A549 (cell line): ENCODE results near the gene C1orf174. TPM values are rescaled to one million over a fixed set of nuclear protein-coding genes. Genes with fewer than 3 reads are reported as not detected.

Experiments used
- ATAC-seq, 2 experiments: fragments of 200-7000 bp in 1 of 2; fragments of >200 bp in 1 of 2; cut with Nextera tagmentation in 1 of 2; cut with Tn5 transposase in 1 of 2; 3 replicates each; pipeline versions ENCODE4 v1.8.0 to v1.9.1; 2018 to 2020; ENCODE audit warnings: mild to moderate bottlenecking in 1 of 2, moderate library complexity in 1 of 2
- CTCF ChIA-PET: fragments of 300-600 bp; sonication (Branson Sonifier 250); formaldehyde crosslinking; extraction: SDS; loops from one replicate; lab custom pipeline; 2021; ENCODE audit warnings: antibody characterized with exemption, inconsistent platforms; lab: Yijun Ruan, JAX
- POLR2A ChIA-PET: fragments of 350-600 bp; formaldehyde crosslinking; extraction: SDS; loops from one replicate; lab custom pipeline; 2021; ENCODE audit warnings: antibody characterized with exemption, inconsistent platforms; lab: Yijun Ruan, JAX
- DNase-seq, 2 experiments: peaks; one replicate each; pipeline versions ENCODE4 v3.0.0 to v3.0.0-alpha.2; 2011 to 2016; ENCODE audit warnings: low read depth in 1 of 2, low spot score in 1 of 2
- FAIRE-seq: peaks from 2 replicates; lab custom pipeline; 2011; peaks lifted over from hg19 to GRCh38; lab: Jason Lieb, UNC
- H3K27ac ChIP-seq, 2 experiments: fragments of >200 bp; sonication (Bioruptor Twin); formaldehyde crosslinking; 3 replicates each; pipeline ENCODE4 v1.5.1; 2016 to 2017
- H3K4me1 ChIP-seq: fragments of >200 bp; sonication (Bioruptor Twin); formaldehyde crosslinking; 3 replicates; pipeline ENCODE4 v1.6.1; 2016
- H3K4me2 ChIP-seq: fragments of >200 bp; sonication (Bioruptor Twin); formaldehyde crosslinking; 3 replicates; pipeline ENCODE4 v1.6.1; 2016
- H3K4me3 ChIP-seq: fragments of >200 bp; sonication (Bioruptor Twin); formaldehyde crosslinking; 3 replicates; pipeline ENCODE4 v1.5.1; 2016
- H3K9me3 ChIP-seq: fragments of >200 bp; sonication (Bioruptor Twin); formaldehyde crosslinking; 3 replicates; pipeline ENCODE4 v1.6.1; 2016
- CBX2 ChIP-seq: fragments of 200-600 bp; sonication (generic); IDR thresholded peaks from 2 replicates; pipeline ENCODE4 v1.6.1; 2016; ENCODE audit warnings: low read depth, mild to moderate bottlenecking, borderline replicate concordance
- CEBPB ChIP-seq, 2 experiments: fragments of >200 bp in 1 of 2; sonication (Bioruptor Twin) in 1 of 2; formaldehyde crosslinking in 1 of 2; IDR thresholded peaks; 2 replicates each; pipeline ENCODE4 v1.6.1; 2012 to 2016
- EHF ChIP-seq: fragments of 250-450 bp; sonication (Bioruptor Pico); IDR thresholded peaks from 2 replicates; pipeline ENCODE4 v1.5.0; 2020; ENCODE audit warnings: mild to moderate bottlenecking
- EP300 ChIP-seq, 2 experiments: fragments of >200 bp; sonication (Bioruptor Twin); formaldehyde crosslinking; IDR thresholded peaks; 2 replicates in 1 of 2; 3 replicates in 1 of 2; pipeline ENCODE4 v1.6.1; 2016 to 2017
- ESRRA ChIP-seq: fragments of 150-350 bp; IDR thresholded peaks from 2 replicates; pipeline ENCODE4 v1.6.1; 2014; ENCODE audit warnings: mild to moderate bottlenecking, low read length, borderline replicate concordance
- HES2 ChIP-seq: fragments of >200 bp; sonication (Bioruptor Twin); formaldehyde crosslinking; IDR thresholded peaks from 2 replicates; pipeline ENCODE4 v1.6.1; 2016
- HOXA7 ChIP-seq: fragments of 250-450 bp; sonication (Bioruptor Pico); IDR thresholded peaks from 2 replicates; pipeline ENCODE4 v1.5.0; 2020; ENCODE audit warnings: mild to moderate bottlenecking, moderate library complexity
- HOXB5 ChIP-seq: fragments of 250-450 bp; sonication (Bioruptor Pico); IDR thresholded peaks from 2 replicates; pipeline ENCODE4 v1.5.0; 2020; ENCODE audit warnings: mild to moderate bottlenecking, moderate library complexity
- JUNB ChIP-seq: fragments of >200 bp; sonication (Bioruptor Twin); formaldehyde crosslinking; IDR thresholded peaks from 2 replicates; pipeline ENCODE4 v1.6.1; 2016
- KDM5A ChIP-seq: fragments of 200-600 bp; sonication (generic); IDR thresholded peaks from 2 replicates; pipeline ENCODE4 v1.6.1; 2016; ENCODE audit warnings: antibody characterized with exemption, mild to moderate bottlenecking
- POLR2A ChIP-seq: IDR thresholded peaks from 2 replicates; pipeline ENCODE4 v1.6.1; 2012; ENCODE audit warnings: mild to moderate bottlenecking, low read length
- RCOR1 ChIP-seq: fragments of 150-350 bp; IDR thresholded peaks from 2 replicates; pipeline ENCODE4 v1.6.1; 2014; ENCODE audit warnings: antibody characterized with exemption, low read length, low read depth
- TP53 ChIP-seq: fragments of 250-450 bp; sonication (Bioruptor Pico); IDR thresholded peaks from 2 replicates; pipeline ENCODE4 v1.5.0; 2021; ENCODE audit warnings: mild to moderate bottlenecking, moderate library complexity
- WGBS: methylation state at CpG from one replicate; pipeline ENCODE4 v1.1.6; 2017; ENCODE audit errors: missing lambda C conversion rate; 5-methylcytosine and 5-hydroxymethylcytosine counted together
- polyA plus RNA-seq, 4 experiments: library from polyadenylated mRNA; depleted of rRNA in 3 of 4; stranded (reverse); fragments of >200 nt; fragmentation: RNase III in 1 of 4; extraction: RNeasy Plus Mini Kit Qiagen cat#74134 plus additional on column Dnase treatment in 1 of 4; gene quantifications; 2 replicates in 3 of 4; 3 replicates in 1 of 4; pipeline ENCODE4 v1.2.3, GENCODE V29; 2011 to 2017
- TF ChIP-seq, protein P1 (sequence below): fragments of 200-600 bp; sonication (generic); IDR thresholded peaks from 2 replicates; pipeline ENCODE4 v1.6.1; 2016; ENCODE audit warnings: antibody characterized with exemption, mild to moderate bottlenecking, moderate library complexity

The C1orf174 gene
- polyA plus RNA-seq, 2 of the 4 experiments (the other 2 are of a cell fraction) = 23.9 to 29.7 TPM

DNA sequence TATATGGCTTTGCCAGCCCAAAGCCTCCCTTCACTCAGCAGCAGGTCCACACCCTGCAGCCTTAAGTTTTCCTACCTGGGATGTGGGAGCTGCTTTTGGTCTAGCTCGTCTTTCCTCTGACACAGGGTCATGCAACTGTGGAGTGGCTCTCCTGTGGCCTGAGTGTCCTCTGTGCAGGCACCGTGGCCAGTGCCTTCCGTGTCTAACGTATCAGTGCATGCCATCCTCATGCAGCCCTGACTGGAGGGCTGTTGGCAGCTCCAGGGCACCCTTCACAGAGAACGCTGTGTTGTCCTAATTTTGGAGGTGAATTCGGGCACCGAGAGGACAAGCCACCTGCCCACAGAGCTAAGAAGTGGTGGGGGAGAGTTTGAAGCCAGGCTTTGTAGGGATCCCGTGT, 25.7 kb upstream of the C1orf174 start:
- no peaks in the 10 kb centered on the region; the same call in 2 of the 3 replicates for H3K9me3 ChIP-seq
- ChIA-PET POLR2A (no interaction called here), CTCF (interaction anchor here (0.7 kb wide), 1 partner anchor 14 kb away, joined by 3 read pairs; no protein-coding TSS in a partner anchor)
- H3K27ac ChIP-seq = no peak overlapping the region; a peak in 2 of 6 replicates
- no peak overlapping the region for H3K4me2 ChIP-seq
- 14% methylated on average over 4 of the region's 8 CpGs for WGBS
- H3K4me3 ChIP-seq = no peak overlapping the region
- peaks cover 12% of the 10 kb centered on the region; the same call in 1 of the 3 replicates for H3K4me1 ChIP-seq
- no peak for DNase-seq
- TF ChIP-seq KDM5A (no peak), HOXA7 (CRISPR knock-in tag) (no peak), RCOR1 (no peak), CBX2 (no peak), POLR2A (no peak)
- FAIRE-seq = no peak
- ATAC-seq = no peak

- no peak for ATAC-seq
- DNase-seq = no peak
- Histone ChIP-seq H3K4me2 (peak overlapping the region; percentile 23; the same call in 2 of the 3 replicates), H3K27ac (no peak overlapping the region; a peak in 3 of 6 replicates), H3K9me3 (no peaks in the 10 kb centered on the region; the same call in 2 of the 3 replicates), H3K4me3 (no peak overlapping the region), H3K4me1 (peaks cover 12% of the 10 kb centered on the region; the same call in 1 of the 3 replicates)
- TF ChIP-seq RCOR1 = no peak
- no peak for TF ChIP-seq EHF (CRISPR knock-in tag)
- no peak for TF ChIP-seq CBX2
- no peak for FAIRE-seq
- no CpG with 5 or more reads among the region's 12 CpGs for WGBS
- CTCF ChIA-PET = interaction anchor here (0.7 to 0.9 kb wide), 3 partner anchors 14 to 1820 kb away, joined by 3 read pairs; no protein-coding TSS in a partner anchor
- POLR2A ChIA-PET = no interaction called here
These were observed 25.2 kb upstream of the C1orf174 start for GRCh38 chr1:3925256-3925655.

DNA sequence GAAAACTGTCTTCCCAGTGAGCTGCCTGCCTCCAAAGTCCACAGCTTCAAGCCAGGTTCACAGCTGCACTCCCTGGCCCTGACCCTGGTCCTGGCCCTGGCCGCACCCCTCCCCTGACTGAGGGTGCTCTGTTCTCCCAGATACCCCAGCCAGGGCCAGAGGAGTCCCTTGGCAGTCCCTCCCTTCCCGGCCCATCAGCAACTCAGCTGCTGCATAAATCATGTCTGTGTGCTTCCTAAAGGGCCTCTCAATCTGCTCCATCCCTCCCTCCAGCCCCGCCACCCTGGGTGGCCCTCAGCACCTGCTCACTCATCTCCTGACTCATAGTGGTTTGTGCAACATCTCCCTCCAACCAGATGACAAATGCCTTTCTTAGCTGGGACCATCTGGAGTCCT, 24.8 kb upstream of the C1orf174 start:
- peaks cover 12% of the 10 kb centered on the region; the same call in 1 of the 3 replicates for H3K4me1 ChIP-seq
- FAIRE-seq = no peak
- H3K9me3 ChIP-seq = no peaks in the 10 kb centered on the region; the same call in 2 of the 3 replicates
- H3K4me2 ChIP-seq = peak overlapping the region; percentile 23; the same call in 2 of the 3 replicates
- no peak overlapping the region for H3K4me3 ChIP-seq
- H3K27ac ChIP-seq = peak overlapping the region in 1 of 2 experiments; percentile 59; a peak in 4 of 6 replicates
- peak; percentile 45 to 81; a peak in 5 of 6 replicates for ATAC-seq
- peak; percentile 30 to 50; a peak in 2 of 4 replicates for TF ChIP-seq CEBPB (IDR thresholded peaks at IDR 0.05)
- TF ChIP-seq HOXB5 (CRISPR knock-in tag) = no peak
- TF ChIP-seq JUNB = peak; percentile 25; the same call in 1 of the 2 replicates
- peak in 1 of 2 experiments; percentile 15; a peak in 1 of 5 replicates for TF ChIP-seq EP300 (IDR thresholded peaks at IDR 0.05)
- ChIA-PET CTCF (interaction anchor here (0.7 to 1.1 kb wide), 3 partner anchors 9 to 1821 kb away, joined by 3 to 5 read pairs (median 3); no protein-coding TSS in a partner anchor), POLR2A (no interaction called here)
- WGBS = 40% methylated on average over 1 of the region's 3 CpGs
- peak in 1 of 2 experiments; percentile 19 for DNase-seq

- ATAC-seq = no peak
- CTCF ChIA-PET = interaction anchor here (0.9 to 1.1 kb wide), 2 partner anchors 10 to 1821 kb away, joined by 3 to 5 read pairs; no protein-coding TSS in a partner anchor
- H3K4me3 ChIP-seq = no peak overlapping the region
These were observed 24.2 kb upstream of the C1orf174 start for GRCh38 chr1:3924186-3924824.

More at GRCh38 chr1:3924186-3924824, 24.2 kb upstream of the C1orf174 start:
- FAIRE-seq = no peak
- Histone ChIP-seq H3K9me3 (no peaks in the 10 kb centered on the region; the same call in 2 of the 3 replicates), H3K4me1 (peaks cover 12% of the 10 kb centered on the region; the same call in 1 of the 3 replicates), H3K4me2 (peak overlapping the region; percentile 23; the same call in 2 of the 3 replicates), H3K27ac (peak overlapping the region in 1 of 2 experiments; percentile 59; a peak in 4 of 6 replicates)
- no peak for TF ChIP-seq ESRRA
- TF ChIP-seq EP300 (IDR thresholded peaks at IDR 0.05) = no peak
- TF ChIP-seq HES2 = no peak
- no peak for TF ChIP-seq TP53 (CRISPR knock-in tag)
- TF ChIP-seq, protein P1, sequence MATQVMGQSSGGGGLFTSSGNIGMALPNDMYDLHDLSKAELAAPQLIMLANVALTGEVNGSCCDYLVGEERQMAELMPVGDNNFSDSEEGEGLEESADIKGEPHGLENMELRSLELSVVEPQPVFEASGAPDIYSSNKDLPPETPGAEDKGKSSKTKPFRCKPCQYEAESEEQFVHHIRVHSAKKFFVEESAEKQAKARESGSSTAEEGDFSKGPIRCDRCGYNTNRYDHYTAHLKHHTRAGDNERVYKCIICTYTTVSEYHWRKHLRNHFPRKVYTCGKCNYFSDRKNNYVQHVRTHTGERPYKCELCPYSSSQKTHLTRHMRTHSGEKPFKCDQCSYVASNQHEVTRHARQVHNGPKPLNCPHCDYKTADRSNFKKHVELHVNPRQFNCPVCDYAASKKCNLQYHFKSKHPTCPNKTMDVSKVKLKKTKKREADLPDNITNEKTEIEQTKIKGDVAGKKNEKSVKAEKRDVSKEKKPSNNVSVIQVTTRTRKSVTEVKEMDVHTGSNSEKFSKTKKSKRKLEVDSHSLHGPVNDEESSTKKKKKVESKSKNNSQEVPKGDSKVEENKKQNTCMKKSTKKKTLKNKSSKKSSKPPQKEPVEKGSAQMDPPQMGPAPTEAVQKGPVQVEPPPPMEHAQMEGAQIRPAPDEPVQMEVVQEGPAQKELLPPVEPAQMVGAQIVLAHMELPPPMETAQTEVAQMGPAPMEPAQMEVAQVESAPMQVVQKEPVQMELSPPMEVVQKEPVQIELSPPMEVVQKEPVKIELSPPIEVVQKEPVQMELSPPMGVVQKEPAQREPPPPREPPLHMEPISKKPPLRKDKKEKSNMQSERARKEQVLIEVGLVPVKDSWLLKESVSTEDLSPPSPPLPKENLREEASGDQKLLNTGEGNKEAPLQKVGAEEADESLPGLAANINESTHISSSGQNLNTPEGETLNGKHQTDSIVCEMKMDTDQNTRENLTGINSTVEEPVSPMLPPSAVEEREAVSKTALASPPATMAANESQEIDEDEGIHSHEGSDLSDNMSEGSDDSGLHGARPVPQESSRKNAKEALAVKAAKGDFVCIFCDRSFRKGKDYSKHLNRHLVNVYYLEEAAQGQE = no peak
- 32% methylated on average over 4 of the region's 13 CpGs for WGBS
- DNase-seq = no peak
- POLR2A ChIA-PET = no interaction called here
